D721Med (cell line): ENCODE data around the gene HEATR5B.

Experiments used
- DNase-seq: peaks from one replicate; pipeline ENCODE4 v3.0.0; 2011; ENCODE audit warnings: low spot score; ENCODE audit not compliant: insufficient read length
- FAIRE-seq: peaks from 2 replicates; lab custom pipeline; 2011; peaks lifted over from hg19 to GRCh38; lab: Jason Lieb, UNC
- TF ChIP-seq, protein P1 (sequence below): IDR thresholded peaks from 2 replicates; pipeline ENCODE4 v1.5.1; 2012; ENCODE audit warnings: mild to moderate bottlenecking, control low read depth; ENCODE audit not compliant: insufficient read depth; ENCODE audit errors: missing control alignments

The HEATR5B gene

DNA sequence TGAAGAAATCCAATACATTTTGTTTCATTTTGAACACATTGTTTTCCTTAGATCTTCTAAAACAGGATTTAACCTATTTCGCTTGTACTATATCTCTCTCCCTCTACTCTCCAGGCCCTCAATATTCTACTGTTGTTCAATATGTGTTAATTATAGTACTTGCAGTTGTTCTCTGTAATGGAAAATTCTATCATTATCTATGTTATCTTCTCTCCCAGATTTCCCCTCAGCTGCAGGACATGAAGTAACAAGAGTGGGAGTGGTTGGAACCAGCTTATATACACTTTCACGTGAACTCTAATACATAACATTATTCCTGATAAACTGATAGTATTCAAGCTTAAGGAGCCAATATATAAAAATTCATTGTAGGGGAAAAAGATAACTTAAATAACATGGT lies 110.9 kb downstream of the HEATR5B start:
- DNase-seq (no peak), FAIRE-seq (no peak)
- TF ChIP-seq, protein P1, sequence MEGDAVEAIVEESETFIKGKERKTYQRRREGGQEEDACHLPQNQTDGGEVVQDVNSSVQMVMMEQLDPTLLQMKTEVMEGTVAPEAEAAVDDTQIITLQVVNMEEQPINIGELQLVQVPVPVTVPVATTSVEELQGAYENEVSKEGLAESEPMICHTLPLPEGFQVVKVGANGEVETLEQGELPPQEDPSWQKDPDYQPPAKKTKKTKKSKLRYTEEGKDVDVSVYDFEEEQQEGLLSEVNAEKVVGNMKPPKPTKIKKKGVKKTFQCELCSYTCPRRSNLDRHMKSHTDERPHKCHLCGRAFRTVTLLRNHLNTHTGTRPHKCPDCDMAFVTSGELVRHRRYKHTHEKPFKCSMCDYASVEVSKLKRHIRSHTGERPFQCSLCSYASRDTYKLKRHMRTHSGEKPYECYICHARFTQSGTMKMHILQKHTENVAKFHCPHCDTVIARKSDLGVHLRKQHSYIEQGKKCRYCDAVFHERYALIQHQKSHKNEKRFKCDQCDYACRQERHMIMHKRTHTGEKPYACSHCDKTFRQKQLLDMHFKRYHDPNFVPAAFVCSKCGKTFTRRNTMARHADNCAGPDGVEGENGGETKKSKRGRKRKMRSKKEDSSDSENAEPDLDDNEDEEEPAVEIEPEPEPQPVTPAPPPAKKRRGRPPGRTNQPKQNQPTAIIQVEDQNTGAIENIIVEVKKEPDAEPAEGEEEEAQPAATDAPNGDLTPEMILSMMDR, result no peak

DNA sequence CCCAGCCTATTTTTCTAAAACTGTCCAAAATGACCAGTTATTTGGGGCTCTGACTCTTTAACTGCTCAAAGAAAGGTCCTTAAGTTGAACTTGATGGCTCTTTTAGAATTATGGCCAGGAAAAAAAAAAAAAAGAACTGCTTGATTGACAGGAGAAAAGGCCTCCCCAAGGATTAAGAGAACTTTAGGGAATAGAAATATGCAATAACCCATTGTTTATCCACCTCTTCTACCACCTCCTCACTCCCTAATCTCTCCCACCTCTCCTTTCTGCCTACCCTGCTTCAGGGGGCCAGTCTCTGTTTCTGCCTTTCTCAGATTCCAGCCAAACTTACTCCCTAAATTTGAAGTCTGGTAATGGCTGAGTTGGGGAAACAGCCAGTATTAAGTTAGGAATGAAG lies 112.2 kb downstream of the HEATR5B start:
- FAIRE-seq (no peak), DNase-seq (no peak)
- TF ChIP-seq, protein P1, result no peak

DNA sequence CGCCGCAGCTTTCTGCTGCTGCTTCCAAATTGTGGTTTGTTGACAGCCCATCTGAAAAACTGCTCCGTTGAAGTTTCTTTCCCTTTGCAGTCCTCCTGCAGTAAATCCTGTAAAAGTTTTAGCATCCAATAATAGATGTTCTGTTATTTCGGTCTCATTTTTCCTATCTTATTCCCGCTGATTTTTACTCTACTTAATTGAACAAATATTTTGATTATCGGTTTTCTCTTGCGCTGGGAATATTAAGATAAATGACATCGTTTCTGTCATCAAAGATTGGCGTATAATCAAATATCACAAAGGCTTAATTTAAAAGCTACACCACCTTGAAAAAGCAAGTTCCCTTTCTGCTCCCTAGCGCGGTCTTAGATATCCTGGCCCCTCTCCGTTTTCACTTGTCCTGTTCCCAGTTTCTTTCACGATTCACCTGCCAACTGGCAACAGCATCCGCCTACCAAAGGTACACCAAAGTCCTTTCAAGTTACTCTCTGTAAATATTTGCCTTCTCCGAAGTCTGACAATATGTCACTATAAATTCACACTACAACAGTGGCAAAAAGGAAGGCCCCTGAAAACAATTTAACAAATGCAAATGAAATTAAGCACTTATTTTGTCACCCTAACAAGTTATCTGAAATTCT lies 116.8 kb downstream of the HEATR5B start:
- TF ChIP-seq, protein P1, result no peak
- DNase-seq, result no peak
- FAIRE-seq, result no peak

DNA sequence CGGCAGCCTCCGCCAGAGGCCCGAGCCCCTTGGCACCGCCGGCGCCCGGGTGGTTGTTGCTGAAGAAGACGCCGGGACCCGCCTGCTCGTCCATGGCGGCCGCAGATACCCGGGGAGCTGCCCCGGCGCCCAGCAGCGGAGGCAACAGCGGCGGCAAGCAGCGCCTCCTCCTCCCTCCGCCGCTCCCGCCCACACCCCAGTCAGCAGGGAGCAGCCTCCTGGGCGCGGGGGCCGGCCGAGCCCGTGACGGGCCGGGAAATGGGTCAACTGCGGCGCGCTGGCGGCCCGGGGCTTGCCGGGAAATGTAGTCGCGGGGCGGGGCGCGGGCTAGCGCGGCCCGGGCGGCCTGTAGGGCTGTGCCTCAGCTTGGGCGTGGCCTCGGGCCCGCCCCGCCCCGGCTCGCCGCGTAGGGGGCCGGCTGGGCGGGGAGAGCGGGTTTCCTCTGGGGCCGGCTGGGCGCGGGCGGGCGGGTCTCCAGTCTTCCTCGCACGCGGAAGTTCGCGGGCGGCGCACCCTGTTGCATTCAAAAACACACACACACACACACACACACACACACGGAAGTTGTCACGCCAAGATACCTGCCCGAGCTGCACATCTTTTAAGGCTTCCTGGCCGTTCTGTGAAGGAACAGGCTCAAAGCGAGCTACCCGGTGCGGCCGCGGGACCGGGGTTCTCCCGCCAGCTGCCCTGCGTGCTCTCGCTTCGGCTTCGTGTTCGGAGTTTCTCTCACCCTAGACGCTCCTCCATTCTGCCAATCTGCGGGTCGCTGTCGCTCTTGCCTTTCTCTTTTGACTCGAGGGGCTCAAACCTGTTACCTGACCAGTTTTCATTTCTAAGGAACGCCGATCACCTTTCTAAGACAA lies 117.6 kb downstream of the HEATR5B start, which contains the start of gene STRN:
STRN (minus strand) TSS at position 167 of the 866 bp plus-strand sequence; CDS start at position 94, 73 bp downstream.
- TF ChIP-seq, protein P1, result no peak
- FAIRE-seq (no peak), DNase-seq (peak; percentile 83)

DNA sequence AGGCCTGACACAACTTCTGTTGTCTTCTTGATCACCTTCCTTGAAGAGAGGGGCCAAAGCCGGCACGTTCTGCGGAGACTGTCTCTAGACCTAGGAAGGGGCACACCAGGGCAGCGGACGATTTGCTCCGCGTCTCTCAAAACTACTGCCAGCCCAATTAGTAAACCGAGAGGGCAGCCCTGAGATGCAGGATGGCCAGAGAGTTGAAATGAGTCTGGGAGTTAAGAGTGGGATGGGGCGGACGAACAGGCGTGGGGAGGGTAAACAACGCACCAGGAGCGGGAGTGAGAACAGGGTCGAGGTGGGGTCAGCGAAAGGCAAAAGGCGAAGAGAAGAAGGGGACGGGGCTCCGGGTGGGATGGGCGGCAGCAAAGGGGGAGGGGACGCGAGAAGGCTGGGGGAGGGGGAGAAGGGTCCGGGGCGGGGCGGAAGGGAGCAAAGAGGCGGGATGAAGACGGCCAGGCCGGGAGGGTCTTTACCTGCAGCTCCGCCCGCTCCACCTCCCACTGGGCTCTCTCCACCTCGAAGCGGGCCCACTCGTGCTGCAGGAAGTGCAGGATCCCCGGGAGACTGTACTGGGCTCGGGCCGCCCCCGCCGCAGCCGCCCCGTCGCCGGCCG lies 118.3 kb downstream of the HEATR5B start:
- DNase-seq (no peak), FAIRE-seq (no peak)
- TF ChIP-seq, protein P1, result no peak

DNA sequence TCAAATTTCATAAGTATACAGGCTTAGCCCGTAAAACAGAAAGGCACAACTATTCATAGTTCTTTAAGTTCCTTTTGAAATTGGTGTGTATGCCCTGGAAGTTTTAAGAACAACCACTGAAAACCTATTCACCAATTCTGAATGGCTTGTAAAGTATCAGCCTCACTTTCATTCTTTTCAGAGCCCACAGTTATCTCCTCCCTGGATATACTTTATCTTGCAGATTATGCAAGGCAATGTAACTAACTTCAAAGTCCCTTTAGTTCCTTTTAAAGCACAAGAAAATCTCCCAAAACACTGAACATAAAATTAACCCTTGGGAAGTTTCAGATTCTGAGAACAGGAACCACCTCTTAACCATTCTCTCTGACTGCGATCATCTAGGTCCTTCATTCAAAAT lies 119.0 kb downstream of the HEATR5B start:
- no peak for DNase-seq
- no peak for FAIRE-seq
- TF ChIP-seq, protein P1, result no peak
